ENCODE data around the gene EDN2.

The EDN2 gene

DNA sequence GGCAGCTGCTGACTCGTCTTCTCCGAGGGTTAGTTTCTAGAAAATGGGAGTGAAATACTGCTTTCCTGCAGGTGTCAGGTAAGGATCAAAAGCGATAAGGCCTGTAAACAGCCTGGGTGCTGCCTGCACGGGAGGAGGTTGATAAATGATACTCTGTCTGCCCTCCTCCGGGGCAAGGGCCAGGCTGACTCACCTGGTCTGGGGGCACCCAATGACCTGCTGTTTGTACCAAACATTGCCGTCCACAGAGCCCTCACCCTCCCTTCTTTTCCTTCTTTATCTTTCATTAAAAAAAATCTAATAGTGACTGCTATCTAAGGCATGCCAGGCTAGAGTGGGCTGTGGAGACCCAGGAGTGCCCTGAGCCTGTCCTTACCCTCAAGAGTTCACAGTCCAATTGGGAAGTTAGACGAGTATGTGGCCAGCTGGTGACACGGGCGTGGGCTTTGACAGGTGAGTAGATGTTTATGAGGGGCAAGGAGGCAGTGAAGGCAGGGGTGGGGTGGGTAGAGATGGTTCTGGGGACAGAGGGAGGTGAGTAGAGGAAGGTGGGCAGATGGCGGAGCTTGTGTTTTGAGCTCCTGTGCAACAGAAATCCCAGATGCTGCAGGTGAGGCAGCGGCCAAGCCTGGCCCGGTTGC lies 16.2 kb downstream of the EDN2 start:
- TF ChIP-seq ZNF585B (tag by site-specific recombination; IDR thresholded peaks at IDR 0.05) (no peak), ZIC2 (tag by site-specific recombination; IDR thresholded peaks at IDR 0.05) (no peak), ZNF596 (tag by site-specific recombination; IDR thresholded peaks at IDR 0.05) (no peak), ZNF544 (tag by site-specific recombination; IDR thresholded peaks at IDR 0.05) (no peak), ZNF112 (tag by site-specific recombination; IDR thresholded peaks at IDR 0.05) (no peak)
- TF ChIP-seq, protein P1, sequence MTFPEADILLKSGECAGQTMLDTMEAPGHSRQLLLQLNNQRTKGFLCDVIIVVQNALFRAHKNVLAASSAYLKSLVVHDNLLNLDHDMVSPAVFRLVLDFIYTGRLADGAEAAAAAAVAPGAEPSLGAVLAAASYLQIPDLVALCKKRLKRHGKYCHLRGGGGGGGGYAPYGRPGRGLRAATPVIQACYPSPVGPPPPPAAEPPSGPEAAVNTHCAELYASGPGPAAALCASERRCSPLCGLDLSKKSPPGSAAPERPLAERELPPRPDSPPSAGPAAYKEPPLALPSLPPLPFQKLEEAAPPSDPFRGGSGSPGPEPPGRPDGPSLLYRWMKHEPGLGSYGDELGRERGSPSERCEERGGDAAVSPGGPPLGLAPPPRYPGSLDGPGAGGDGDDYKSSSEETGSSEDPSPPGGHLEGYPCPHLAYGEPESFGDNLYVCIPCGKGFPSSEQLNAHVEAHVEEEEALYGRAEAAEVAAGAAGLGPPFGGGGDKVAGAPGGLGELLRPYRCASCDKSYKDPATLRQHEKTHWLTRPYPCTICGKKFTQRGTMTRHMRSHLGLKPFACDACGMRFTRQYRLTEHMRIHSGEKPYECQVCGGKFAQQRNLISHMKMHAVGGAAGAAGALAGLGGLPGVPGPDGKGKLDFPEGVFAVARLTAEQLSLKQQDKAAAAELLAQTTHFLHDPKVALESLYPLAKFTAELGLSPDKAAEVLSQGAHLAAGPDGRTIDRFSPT (tag by site-specific recombination; IDR thresholded peaks at IDR 0.05): no peak
- TF ChIP-seq, protein P2, sequence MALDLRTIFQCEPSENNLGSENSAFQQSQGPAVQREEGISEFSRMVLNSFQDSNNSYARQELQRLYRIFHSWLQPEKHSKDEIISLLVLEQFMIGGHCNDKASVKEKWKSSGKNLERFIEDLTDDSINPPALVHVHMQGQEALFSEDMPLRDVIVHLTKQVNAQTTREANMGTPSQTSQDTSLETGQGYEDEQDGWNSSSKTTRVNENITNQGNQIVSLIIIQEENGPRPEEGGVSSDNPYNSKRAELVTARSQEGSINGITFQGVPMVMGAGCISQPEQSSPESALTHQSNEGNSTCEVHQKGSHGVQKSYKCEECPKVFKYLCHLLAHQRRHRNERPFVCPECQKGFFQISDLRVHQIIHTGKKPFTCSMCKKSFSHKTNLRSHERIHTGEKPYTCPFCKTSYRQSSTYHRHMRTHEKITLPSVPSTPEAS (tag by site-specific recombination; IDR thresholded peaks at IDR 0.05): no peak
- Histone ChIP-seq H3K4me1 (ENCODE audit: control insufficient read depth, insufficient read depth, low read length) (no peaks in the 10 kb centered on the region), H3K4me3 (ENCODE audit: low read depth, low read length) (no peak overlapping the region), H3K9me3 (ENCODE audit: control insufficient read depth, insufficient read depth, low read depth, low read length) (no peaks in the 10 kb centered on the region), H3K27ac (ENCODE audit: extremely low read depth, low read depth, low read length) (no peak overlapping the region), H3K36me3 (ENCODE audit: control insufficient read depth in 2 of 2, insufficient read depth in 1 of 2, low read length in 2 of 2) (no peaks in the 10 kb centered on the region)
- CTCF ChIA-PET: interaction anchor here (0.7 to 2.2 kb wide), 4 partner anchors 35 to 680 kb away, joined by 3 to 7 read pairs (median 3); no protein-coding TSS in a partner anchor
- POLR2A ChIA-PET: no interaction called here

DNA sequence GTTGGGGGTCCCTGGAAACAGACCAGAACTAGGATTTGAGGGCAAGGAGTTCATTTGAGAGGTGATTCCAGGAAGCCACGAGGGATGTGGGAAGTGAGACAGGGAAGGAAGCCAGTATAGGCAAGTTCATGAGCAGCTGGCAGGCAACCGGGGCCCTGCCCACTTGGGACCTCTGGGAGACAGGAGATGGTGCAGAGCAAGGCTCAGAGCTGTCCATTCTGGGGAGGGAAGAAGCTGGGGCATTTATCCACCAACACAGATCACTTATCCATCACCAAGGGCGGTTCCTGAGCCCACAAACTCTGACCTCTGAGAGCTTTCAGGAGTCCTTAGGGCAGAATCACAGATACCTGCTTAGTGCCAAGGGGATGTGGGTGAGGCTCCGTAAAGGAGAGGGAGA lies 16.8 kb downstream of the EDN2 start:
- H3K9me3 ChIP-seq (ENCODE audit: control insufficient read depth, insufficient read depth, low read depth, low read length): no peaks in the 10 kb centered on the region
- no peak overlapping the region for H3K4me3 ChIP-seq (ENCODE audit: low read depth, low read length)
- POLR2A ChIA-PET: no interaction called here
- H3K36me3 ChIP-seq (ENCODE audit: control insufficient read depth in 2 of 2, insufficient read depth in 1 of 2, low read length in 2 of 2): no peaks in the 10 kb centered on the region
- TF ChIP-seq ZNF138 (tag by site-specific recombination; IDR thresholded peaks at IDR 0.05; ENCODE audit: borderline replicate concordance) (no peak), ZNF585B (tag by site-specific recombination; IDR thresholded peaks at IDR 0.05) (no peak)
- TF ChIP-seq, protein P3, sequence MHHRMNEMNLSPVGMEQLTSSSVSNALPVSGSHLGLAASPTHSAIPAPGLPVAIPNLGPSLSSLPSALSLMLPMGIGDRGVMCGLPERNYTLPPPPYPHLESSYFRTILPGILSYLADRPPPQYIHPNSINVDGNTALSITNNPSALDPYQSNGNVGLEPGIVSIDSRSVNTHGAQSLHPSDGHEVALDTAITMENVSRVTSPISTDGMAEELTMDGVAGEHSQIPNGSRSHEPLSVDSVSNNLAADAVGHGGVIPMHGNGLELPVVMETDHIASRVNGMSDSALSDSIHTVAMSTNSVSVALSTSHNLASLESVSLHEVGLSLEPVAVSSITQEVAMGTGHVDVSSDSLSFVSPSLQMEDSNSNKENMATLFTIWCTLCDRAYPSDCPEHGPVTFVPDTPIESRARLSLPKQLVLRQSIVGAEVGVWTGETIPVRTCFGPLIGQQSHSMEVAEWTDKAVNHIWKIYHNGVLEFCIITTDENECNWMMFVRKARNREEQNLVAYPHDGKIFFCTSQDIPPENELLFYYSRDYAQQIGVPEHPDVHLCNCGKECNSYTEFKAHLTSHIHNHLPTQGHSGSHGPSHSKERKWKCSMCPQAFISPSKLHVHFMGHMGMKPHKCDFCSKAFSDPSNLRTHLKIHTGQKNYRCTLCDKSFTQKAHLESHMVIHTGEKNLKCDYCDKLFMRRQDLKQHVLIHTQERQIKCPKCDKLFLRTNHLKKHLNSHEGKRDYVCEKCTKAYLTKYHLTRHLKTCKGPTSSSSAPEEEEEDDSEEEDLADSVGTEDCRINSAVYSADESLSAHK (tag by site-specific recombination; IDR thresholded peaks at IDR 0.05): no peak
- CTCF ChIA-PET: interaction anchor here (0.6 to 2.2 kb wide), 3 partner anchors 34 to 185 kb away, joined by 3 to 7 read pairs (median 6); no protein-coding TSS in a partner anchor
- no peaks in the 10 kb centered on the region for H3K4me1 ChIP-seq (ENCODE audit: control insufficient read depth, insufficient read depth, low read length)
- H3K27ac ChIP-seq (ENCODE audit: extremely low read depth, low read depth, low read length): no peak overlapping the region

DNA sequence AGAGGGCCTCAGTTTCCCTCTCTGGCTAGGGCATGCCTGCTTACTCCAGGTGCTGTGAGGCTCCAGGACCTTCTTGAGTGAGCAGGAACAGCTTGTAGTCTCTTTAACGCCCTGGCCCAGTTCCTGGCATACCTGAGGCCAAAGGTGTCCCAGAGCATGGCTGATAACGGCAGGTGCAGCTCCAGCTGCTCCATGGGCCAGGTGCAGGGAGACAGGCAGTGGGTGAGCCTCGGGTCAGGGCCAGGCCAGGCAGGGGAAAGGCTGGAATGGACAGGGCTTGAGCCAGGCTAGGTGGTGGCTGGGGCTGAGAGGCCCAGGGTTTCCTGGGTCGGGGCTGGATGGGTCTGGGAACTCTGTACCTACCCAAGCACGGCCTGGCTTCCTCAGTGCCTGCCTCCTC lies 18.3 kb downstream of the EDN2 start:
- no peak overlapping the region for H3K27ac ChIP-seq (ENCODE audit: extremely low read depth, low read depth, low read length)
- no peak overlapping the region for H3K4me3 ChIP-seq (ENCODE audit: low read depth, low read length)
- POLR2A ChIA-PET: no interaction called here
- no peaks in the 10 kb centered on the region for H3K4me1 ChIP-seq (ENCODE audit: control insufficient read depth, insufficient read depth, low read length)
- no peaks in the 10 kb centered on the region for H3K9me3 ChIP-seq (ENCODE audit: control insufficient read depth, insufficient read depth, low read depth, low read length)
- CTCF ChIA-PET: interaction anchor here (0.7 to 2.2 kb wide), 2 partner anchors 33 to 49 kb away, joined by 4 to 7 read pairs; no protein-coding TSS in a partner anchor
- H3K36me3 ChIP-seq (ENCODE audit: control insufficient read depth in 2 of 2, insufficient read depth in 1 of 2, low read length in 2 of 2): no peaks in the 10 kb centered on the region
- no peak for TF ChIP-seq ZNF214 (tag by site-specific recombination; IDR thresholded peaks at IDR 0.05; ENCODE audit: borderline replicate concordance)
- no peak for TF ChIP-seq ZBTB17 (tag by site-specific recombination; IDR thresholded peaks at IDR 0.05)
- no peak for TF ChIP-seq ZBTB21 (tag by site-specific recombination; IDR thresholded peaks at IDR 0.05)
- TF ChIP-seq, protein P4, sequence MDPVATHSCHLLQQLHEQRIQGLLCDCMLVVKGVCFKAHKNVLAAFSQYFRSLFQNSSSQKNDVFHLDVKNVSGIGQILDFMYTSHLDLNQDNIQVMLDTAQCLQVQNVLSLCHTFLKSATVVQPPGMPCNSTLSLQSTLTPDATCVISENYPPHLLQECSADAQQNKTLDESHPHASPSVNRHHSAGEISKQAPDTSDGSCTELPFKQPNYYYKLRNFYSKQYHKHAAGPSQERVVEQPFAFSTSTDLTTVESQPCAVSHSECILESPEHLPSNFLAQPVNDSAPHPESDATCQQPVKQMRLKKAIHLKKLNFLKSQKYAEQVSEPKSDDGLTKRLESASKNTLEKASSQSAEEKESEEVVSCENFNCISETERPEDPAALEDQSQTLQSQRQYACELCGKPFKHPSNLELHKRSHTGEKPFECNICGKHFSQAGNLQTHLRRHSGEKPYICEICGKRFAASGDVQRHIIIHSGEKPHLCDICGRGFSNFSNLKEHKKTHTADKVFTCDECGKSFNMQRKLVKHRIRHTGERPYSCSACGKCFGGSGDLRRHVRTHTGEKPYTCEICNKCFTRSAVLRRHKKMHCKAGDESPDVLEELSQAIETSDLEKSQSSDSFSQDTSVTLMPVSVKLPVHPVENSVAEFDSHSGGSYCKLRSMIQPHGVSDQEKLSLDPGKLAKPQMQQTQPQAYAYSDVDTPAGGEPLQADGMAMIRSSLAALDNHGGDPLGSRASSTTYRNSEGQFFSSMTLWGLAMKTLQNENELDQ (tag by site-specific recombination; IDR thresholded peaks at IDR 0.05; ENCODE audit: low read depth): no peak
- TF ChIP-seq, protein P5, sequence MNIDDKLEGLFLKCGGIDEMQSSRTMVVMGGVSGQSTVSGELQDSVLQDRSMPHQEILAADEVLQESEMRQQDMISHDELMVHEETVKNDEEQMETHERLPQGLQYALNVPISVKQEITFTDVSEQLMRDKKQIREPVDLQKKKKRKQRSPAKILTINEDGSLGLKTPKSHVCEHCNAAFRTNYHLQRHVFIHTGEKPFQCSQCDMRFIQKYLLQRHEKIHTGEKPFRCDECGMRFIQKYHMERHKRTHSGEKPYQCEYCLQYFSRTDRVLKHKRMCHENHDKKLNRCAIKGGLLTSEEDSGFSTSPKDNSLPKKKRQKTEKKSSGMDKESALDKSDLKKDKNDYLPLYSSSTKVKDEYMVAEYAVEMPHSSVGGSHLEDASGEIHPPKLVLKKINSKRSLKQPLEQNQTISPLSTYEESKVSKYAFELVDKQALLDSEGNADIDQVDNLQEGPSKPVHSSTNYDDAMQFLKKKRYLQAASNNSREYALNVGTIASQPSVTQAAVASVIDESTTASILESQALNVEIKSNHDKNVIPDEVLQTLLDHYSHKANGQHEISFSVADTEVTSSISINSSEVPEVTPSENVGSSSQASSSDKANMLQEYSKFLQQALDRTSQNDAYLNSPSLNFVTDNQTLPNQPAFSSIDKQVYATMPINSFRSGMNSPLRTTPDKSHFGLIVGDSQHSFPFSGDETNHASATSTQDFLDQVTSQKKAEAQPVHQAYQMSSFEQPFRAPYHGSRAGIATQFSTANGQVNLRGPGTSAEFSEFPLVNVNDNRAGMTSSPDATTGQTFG (tag by site-specific recombination; IDR thresholded peaks at IDR 0.05; ENCODE audit: borderline replicate concordance): no peak
- no peak for TF ChIP-seq ZNF555 (tag by site-specific recombination; conservative IDR thresholded peaks at IDR 0.05)
- TF ChIP-seq, protein P6, sequence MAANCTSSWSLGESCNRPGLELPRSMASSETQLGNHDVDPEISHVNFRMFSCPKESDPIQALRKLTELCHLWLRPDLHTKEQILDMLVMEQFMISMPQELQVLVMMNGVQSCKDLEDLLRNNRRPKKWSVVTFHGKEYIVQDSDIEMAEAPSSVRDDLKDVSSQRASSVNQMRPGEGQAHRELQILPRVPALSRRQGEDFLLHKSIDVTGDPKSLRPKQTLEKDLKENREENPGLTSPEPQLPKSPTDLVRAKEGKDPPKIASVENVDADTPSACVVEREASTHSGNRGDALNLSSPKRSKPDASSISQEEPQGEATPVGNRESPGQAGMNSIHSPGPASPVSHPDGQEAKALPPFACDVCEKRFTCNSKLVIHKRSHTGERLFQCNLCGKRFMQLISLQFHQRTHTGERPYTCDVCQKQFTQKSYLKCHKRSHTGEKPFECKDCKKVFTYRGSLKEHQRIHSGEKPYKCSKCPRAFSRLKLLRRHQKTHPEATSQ (tag by site-specific recombination; IDR thresholded peaks at IDR 0.05): no peak
- TF ChIP-seq SP7 (tag by site-specific recombination; IDR thresholded peaks at IDR 0.05): no peak
- no peak for TF ChIP-seq ZNF140 (tag by site-specific recombination; IDR thresholded peaks at IDR 0.05)

All from HEK293 (cell line).